Measurements from ENCODE around the gene CHD5.

The CHD5 gene

DNA sequence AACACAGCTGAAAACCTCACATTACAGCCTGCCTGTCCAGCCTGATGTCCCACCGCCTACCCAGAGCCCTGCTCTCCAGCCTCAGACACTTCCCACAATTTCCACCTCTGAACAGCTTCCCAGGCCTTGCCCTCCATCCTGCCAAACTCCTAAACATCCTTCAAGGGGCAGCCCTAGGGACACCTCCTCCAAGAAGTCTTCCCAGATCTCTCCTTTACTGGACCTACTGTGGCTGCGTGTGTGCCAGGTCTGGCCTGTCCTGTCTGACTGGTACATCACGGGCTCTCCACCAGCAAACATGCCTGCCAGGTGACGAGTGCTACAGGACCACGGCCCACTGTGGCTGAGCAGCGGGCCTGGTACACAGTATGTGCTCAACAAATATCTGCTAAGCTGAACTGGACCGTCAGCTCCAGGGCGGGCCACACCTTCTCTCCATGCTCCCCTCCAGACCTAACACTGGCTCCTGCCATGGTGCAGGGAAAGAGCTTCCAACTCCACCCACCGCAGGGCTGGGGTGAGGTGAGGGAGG lies 28.8 kb downstream of the CHD5 start:
- no peak for DNase-seq

DNA sequence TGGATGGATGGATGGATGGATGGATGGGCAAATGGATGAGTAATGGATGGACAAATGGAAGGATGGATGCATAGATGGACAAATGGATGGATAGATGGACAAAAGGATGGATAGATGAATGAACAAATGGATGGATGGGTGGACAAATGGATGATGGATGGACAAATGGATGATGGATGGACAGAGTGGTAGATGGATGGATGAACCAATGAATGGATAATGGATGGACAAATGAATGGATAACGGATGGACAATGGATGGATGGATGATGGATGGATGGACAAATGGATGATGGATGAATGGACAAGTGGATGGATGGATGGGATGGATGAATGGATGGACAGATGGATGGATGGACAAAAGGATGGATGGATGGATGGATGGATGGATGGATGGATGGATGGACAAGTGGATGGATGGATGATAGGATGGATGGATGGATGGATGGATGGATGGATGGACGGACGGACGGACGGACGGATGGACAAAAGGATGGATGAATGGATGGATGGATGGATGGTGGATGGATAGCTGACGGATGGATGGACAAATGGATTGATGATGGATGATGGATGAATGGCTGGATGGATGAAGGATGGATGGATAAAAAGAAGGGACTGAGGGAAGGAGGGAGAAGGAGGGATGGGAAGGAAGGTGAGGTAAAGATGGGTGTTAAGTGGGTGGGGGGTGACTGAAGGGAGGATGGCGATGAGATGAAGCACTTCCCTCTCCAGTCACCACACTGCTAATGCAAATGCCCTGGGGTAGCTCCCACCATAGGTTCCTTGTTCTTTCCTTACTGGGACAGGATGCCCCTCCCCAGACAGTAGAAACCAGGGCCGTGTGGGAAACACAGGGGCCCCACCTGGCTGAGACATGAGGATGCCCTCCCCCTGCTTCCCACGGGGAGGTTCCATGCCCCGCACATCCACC lies 29.8 kb downstream of the CHD5 start:
- no peak for DNase-seq

DNA sequence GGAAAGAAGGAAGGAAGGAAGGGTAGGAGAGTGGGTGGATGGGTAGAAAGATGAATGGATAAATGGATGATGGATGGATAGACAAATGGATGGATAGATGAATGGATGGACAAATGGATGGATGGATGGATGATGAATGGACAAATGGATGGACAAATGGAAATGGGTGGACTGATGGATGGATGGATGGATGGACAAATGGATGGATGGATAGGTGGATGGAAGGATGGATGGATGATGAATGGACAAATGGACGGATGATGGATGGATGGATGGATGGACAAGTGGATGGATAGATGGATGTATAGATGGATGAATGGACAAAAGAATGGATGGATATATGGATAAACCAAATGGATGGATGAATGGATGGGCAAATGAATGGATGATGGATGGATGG lies 30.5 kb downstream of the CHD5 start:
- DNase-seq: no peak

DNA sequence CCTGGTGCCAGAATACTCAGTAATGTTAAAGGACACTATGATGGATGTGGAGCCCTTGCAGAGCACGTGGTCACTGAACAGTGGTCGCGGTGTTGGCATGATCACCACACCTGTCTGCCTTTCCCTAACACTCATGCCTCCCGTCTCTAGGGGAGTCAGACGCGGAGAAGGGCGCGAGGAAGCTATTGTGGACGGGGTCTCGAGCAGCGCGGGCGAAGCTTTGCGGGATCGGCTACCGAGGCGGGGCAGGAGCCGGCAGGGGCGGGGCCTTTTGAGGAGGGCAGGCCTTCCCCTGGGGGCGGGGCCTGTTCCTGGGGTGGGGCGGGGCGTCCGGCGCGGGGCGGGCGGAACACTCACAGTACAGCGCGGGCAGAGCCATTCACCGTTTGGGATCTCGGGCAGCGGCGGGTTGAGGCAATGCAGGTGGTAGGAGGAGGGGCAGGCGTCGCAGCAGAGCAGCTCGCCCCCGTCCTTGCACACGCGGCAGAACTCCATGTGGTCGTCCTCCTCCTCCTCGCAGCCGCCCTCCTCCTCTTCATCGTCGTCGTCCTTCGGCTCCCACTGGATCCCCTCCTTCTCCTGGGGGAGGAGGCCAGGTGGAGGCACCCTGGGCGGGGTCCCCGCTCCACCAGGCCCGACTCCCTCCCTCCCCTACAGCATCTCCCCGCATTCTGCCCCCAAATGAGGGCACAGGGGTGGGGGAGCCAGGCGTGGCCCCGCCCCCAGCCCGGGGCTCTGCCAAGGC lies 31.5 kb downstream of the CHD5 start:
- peak; percentile 48 for DNase-seq

DNA sequence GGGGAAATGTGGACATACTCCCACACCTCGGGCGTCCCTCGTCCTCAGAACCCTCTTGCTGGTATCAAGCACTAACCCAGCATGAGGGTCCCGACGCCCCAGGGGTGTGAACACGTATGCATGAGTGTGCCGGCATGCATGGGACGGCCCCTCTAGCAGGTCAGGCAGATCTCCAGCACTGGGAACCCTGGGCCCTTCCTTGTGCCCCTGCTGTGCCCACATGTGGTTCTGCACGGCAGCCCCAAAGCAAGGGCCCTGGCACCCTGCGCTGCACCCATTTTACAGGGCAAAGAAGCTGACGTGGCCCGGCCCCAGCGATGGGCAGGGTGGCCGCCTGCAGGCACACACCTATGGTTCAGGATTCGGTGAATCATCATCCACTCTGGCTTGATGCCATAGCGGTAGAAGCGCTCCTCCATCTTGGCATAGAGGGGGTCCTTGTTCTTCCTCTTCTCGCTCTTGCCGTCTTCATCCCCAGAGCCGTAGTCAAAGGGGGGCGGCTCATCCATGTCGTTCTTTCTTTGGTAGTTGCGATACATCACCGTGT lies 34.2 kb downstream of the CHD5 start:
- DNase-seq: no peak

DNA sequence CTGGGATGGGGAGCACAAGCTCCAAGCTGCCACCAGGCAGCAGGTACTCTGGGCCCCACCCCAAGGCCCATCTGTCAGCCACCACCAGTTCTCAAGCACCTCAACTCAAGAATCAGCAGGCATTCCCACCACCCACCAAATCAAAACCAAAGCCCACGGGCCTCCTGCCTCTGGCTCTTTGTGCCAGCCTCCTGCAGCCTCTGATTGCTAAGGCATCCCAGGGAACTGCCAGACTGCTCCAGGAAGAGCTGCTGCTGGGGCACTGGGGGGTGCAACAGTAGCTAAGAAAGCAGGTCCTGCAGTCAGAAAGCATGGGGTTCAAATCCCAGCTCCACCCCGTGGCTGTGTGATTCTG lies 34.7 kb downstream of the CHD5 start:
- DNase-seq: no peak

DNA sequence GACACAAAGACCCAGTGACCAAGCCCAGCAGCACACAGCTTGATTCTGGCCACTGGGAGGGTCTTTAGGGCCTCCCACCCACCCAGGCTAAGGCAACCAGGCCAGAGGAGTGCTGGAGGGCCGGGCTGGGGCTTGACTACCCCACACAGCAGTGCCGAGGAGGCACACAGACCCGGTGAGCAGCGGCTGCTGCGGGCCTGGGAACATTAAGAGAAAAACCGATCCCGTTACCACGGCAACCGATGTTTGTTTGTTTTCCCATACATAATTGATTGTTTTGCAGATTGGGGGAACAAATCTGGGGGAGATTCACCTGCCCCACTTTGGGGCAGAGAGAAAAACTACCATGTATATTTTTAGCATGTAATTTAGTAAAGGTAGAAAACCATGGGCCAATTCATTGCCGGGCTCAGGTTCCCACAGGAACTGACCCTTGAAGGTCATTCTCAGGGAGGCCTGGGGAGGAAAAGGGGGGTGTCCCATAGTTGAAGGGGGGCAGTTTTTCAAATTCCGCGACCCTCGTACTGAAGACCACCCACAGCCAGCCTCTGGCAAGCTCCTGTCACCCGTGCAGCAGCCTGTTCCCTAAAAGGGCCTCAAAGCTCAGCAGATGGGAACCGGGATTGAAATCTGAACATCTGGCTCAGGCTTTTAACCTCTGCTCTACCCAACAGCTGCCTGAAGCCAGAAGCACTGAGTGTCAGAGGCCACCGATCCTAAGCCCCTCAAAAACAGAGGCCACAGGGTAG lies 35.3 kb downstream of the CHD5 start:
- no peak for DNase-seq

DNA sequence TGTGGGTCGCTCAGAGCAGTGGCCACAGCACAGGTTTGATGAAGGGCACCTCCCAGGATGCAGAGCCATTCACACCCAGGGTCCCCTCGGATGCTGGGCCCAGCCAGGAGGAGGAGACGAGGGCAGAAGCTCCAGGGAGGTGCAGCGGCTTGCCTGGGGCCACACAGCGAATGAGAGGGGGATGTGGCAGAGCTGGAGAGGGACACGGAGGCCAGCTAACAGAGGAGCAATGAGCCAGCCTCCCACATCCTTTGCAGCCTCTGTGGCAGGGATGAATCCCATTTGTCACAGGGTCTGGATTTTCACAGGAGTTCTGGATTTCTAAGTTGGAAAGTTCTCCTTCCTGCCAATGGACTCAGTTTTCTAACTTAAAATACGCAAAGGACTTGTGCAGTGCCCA lies 35.9 kb downstream of the CHD5 start:
- no peak for DNase-seq

DNA sequence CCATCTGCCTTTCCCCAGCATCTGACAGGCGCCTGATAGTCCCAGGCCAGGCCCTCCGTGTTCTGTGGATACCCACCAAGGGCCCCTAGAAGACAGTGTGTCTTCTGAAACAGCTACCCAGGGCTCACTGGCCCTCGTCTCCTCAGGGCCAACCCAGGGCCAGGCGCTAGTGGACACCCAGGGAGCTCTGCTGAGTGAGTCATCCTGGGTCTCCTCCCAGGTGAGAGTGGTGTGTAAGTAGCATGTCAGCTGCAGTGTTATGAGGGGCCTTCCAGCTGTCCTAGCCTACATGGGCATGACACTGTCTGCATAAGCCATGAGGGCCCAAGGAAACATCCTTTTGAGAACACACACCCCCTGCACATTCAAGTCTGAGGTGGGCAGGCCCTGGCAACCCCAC lies 36.7 kb downstream of the CHD5 start:
- DNase-seq: no peak

DNA sequence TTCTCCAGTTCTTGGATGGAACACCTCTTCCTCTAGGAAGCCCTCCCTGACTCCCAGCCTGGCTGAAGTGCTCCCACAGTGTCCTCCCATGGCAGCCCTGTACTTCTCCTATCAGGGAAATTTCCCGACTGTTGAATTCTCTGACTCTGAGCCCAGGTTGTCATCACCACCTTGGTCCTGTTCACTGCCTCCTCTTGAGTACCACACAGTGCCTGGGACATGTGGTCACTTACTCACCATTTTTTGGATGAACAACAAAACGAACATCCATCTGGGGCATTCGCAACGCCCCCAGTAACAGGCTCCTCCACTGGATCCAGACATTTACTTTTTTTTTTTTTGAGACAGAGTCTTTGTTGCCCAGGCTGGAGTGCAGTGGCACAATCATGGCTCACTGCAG lies 37.4 kb downstream of the CHD5 start:
- no peak for DNase-seq

DNA sequence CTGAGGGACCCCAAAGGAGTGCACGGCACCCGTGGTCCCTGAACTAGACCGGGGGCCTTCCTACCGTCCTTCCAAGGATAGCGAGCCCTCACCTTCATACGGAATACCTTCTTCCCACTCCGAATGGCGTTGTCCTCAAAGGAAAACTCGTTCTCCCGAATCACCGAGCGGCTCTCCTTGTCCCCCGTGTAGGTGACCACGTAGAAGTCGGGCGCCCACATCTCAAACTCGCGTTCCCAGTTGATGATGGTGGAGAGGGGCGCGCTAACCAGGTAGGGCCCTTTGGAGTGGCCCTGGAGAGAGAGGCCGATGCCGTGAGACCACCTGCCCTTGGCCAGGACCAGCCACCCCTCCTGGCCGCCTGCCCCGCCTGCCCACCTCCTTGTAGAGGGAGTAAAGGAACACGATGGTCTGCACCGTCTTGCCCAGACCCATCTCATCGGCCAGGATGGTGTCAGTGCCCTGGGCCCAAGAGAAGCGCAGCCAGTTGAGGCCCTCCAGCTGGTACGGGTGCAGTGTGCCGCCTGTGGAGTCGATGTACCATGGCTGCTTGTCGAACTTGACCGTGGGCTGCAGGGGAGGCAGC lies 38.0 kb downstream of the CHD5 start:
- no peak for DNase-seq

DNA sequence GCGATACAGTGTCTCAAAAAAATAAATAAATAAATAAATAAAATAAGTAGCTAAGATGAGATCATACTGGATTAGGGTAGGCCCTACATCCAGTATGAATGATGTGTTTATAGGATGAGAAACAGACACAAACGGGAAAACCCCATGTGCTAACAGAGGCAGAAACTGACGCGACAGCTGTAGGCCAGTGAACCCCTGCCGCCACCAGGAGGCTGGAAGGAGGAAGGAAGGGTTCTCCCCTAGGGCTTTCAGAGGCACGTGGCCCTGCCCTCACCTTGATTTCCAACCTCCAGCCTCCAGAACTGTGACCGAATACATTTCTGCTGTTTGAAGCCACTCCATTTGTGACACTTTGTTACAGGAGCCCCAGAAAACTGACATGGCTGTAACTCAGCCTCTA lies 38.5 kb downstream of the CHD5 start:
- no peak for DNase-seq

DNA sequence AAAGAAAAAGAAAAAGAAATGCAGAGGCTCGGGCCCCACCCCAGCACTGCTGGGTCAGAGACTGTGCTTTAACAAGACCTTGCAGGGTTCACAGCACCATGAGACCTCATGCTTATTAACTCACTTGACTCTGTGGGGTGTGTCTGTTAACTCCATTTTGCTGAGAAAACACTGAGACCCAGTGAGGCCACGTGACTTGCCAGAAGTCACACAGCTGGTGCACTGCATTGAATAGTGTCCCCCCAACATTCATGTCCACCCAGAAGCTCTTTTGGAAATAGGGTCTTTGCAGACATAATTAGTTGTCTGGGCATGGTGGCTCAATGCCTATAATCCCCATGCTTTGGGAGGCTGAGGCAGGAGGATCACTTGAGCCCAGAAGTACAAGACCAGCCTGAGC lies 39.7 kb downstream of the CHD5 start:
- DNase-seq: no peak

DNA sequence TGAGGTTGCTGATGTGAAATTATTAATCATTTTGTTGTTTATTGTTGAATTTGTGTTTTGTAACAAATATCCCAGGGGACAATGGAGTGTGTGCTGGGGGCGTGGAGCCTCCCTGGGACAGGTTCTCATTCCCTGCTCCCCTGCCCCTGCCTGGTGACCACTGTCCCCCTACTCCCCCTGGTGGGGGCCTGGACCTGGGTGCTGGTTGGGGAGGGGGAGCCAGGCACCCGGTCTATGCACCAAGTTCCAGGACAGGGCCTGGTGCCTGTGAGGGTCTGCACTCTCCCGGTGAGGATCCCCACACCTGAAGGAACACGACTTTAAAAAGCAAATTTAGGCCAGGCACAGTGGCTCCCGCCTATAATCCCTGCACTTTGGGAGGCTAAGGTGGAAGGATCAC lies 42.4 kb downstream of the CHD5 start:
- DNase-seq: no peak

DNA sequence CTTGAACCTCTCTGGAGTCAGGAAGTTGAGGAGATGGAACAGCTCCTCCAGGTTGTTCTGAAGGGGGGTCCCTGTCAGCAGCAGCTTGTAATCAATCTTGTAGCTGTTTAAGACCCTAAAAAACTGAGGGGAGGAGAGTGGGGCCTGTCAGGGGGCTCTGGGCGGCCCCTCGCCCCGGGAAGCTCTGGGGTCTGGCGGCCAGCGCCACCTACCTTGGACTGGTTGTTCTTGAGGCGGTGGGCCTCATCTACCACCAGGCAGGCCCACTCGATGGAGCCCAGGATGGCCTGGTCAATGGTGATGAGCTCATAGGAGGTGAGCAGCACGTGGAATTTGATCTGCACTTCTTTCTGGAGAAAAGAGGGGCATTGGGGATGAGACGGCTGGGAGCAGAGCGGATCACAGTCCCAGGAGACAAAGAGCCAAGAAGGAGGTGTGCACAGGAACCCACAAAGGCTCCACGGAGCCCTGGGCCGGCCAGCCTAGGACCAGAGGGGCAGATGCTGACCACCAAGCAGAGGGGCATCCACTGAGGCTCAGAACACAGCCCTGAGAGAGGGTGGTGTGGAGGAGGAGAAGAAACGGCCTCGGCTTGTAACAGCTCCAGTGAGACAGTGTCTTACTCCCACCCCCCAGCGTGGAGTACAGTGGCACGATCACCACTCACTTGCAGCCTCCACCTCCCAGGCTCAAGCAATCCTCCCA lies 43.5 kb downstream of the CHD5 start:
- no peak for DNase-seq

DNA sequence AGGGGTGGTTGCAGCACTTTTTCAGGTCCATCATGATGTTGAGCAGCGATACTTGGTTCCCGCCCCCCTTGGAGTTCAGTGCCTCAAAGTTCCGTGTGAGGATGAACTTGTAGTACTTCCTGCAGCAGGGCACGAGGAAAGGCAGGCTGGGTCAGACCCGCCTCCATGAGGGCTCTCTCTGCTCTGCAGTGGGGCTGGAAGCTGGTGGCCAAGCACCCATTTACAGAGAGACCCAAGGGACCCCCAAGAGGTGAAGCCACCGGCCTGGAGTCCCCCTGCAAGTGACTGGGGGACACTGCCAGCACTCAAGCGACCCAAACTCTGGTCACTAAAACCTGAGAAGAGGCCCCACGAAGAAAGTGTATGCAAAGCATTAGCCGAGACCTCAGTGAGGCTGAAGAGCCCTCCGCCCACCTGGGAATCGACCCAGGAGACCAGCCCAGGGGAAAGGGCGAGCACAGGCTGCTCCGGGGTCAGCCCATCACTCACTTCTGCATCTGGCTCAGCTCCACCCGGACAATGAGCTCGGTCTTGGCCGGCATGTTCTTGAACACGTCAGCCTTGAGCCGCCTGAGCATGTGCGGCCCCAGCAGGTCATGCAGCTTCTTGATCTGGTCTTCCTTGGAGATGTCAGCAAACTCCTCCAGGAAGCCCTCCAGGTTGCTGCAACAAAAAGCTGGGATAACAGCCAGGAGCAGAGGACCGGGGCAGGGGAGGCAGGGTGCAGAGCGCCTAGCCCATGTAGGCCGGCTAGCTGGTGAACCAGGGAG lies 45.2 kb downstream of the CHD5 start:
- DNase-seq: no peak

DNA sequence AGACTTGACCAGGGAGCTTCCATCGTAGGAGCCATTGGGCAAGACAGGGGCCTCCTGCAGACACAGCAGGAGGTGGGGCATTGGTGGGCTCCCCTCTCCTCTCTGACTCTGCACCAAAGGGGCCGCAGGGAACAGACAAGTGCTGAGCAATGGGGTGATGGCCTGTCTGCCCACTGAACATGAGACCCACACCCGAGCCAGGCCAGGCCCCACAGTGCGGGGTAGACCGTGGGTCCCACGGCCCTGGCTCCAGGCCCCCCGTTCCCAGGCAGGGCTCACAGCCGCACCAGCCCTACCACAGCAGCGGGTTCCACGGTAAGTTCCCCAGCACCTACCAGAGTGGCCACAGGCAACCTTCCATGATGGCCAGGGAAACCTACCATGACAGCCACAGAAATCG lies 45.9 kb downstream of the CHD5 start:
- no peak for DNase-seq

DNA sequence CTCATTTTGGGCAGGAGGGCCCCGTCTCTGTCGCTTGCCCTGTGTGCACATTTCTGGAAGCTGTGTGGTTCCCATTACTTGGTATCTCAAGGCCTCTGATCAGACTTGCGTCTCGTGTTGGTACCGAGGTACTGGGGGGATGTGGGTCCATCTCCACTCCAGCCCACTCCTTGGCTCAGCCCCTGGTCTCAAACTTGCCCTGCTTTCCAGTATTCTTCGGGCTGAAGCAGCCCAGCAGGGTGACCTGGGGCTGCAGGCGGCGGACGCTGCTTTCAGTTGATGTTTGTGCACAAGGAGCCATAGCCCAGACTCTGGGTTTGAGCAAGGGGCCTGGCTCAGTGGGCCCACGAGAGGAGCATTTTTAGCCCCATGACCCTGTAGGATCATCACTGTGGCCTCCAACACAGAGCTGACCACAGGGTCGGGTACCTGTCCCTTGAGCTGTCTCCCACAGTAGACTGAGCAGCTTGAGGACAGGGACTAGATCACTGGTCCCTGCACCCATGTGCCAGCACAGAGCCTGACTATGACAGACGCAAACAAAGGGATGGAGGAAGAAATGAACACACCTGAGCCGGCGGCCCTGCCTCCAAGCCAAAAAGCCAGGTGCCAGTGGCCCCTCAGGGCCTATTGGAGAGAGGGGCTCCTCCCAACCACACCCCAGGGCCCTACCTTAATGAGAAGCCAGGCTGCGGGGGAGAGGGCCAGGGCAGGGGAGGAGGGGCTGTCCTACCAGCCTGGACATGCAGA lies 46.8 kb downstream of the CHD5 start:
- no peak for DNase-seq

DNA sequence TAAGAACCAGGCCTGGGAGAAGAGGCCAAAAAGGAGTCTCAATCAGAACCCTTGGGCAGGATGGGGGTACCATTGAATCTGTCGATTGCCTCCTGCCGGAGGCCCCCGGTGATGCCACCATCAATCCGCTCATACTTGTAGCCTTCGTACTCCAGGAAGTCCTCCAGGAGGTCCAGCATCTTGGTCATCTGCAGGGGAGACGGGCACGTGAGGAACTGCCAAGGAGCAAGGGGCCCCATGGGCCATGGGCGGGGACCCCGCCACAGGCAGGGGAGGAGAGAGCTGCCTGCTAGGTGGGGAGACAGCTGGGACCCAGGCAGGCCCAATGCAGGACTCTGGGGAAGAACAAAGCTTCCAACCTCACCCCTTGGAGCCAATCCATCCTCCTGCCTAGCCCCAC lies 48.6 kb downstream of the CHD5 start:
- no peak for DNase-seq

DNA sequence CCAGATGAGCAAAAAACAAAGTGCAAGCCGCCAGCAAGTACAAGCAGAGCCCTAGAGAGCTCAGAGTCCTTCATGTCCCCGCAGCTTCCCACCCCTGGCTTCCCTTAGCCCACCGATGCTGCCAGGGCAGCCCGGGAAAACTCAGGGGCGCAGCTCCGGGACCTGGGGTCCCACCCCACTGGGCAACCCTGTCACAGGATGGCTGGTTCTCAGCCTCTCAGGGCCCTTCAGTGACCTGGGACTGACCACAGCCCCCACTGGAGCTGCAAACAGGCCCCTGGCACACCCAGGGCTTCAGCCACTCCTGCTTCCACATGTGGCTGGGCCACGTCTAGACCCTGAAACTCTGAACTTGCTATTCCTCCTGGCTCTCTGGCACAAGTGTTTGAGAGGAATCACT lies 49.5 kb downstream of the CHD5 start:
- DNase-seq: no peak

DNA sequence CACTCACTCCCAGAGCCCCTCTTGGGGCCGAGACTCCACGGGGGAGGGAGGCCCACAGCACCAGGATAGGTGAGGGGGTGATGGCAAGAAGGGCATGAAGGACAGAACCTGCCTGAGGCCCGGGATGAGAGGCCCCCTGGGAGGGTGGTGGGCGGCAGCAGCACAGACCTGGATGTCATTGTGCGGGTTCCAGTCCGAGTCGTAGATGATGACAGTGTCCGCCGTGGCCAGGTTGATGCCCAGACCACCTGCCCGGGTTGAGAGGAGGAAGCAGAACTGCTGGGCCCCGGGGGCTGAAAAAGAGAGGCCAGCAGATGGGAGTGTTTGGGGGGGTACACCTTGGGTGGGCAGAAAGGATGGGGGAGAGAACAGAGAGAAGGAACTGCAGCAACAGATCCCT lies 50.1 kb downstream of the CHD5 start:
- DNase-seq: no peak
